HCT116 (cell line): ENCODE measurements around the gene CISD2.

Experiments
- EZH2 ChIP-seq: fragments of 200-600 bp; sonication (generic); IDR thresholded peaks from 2 replicates; pipeline ENCODE4 v1.6.1; 2017; ENCODE audit warnings: antibody characterized with exemption, mixed run types
- FOSL1 ChIP-seq: IDR thresholded peaks from 2 replicates; pipeline ENCODE4 v1.6.1; 2012; ENCODE audit warnings: low read depth
- TCF7L2 ChIP-seq: IDR thresholded peaks from 2 replicates; pipeline ENCODE4 v1.7.0; 2011; ENCODE audit warnings: borderline replicate concordance, inconsistent platforms; ENCODE audit not compliant: insufficient read depth, insufficient read length; ENCODE audit errors: extremely low read depth
- ZFX ChIP-seq: fragments of 450-650 bp; IDR thresholded peaks from 2 replicates; pipeline ENCODE4 v1.6.1; 2017
- ZNF274 ChIP-seq: fragments of 200-500 bp; sonication (Bioruptor generic); IDR thresholded peaks from 2 replicates; pipeline ENCODE4 v1.6.1; 2014; ENCODE audit warnings: mild to moderate bottlenecking, low read depth, low read length, inconsistent platforms
- TF ChIP-seq, protein P1 (sequence below), 3 experiments: fragments of 200-600 bp in 1 of 3; sonication (generic) in 1 of 3; IDR thresholded peaks in 2 of 3; conservative IDR thresholded peaks in 1 of 3; 2 replicates each; pipeline ENCODE4 v1.5.1; 2012 to 2017; ENCODE audit warnings: low read depth in 2 of 3, low read length in 2 of 3, antibody characterized with exemption in 1 of 3, borderline replicate concordance in 1 of 3, control low read depth in 1 of 3, mild to moderate bottlenecking in 1 of 3, mixed read lengths in 1 of 3, mixed run types in 1 of 3, moderate library complexity in 1 of 3; ENCODE audit not compliant: insufficient read depth in 1 of 3
- TF ChIP-seq, protein P2 (sequence below): IDR thresholded peaks from 2 replicates; pipeline ENCODE4 v1.6.1; 2012
- TF ChIP-seq, protein P3 (sequence below): IDR thresholded peaks from 2 replicates; pipeline ENCODE4 v1.6.1; 2012; ENCODE audit warnings: low read depth

DNA sequence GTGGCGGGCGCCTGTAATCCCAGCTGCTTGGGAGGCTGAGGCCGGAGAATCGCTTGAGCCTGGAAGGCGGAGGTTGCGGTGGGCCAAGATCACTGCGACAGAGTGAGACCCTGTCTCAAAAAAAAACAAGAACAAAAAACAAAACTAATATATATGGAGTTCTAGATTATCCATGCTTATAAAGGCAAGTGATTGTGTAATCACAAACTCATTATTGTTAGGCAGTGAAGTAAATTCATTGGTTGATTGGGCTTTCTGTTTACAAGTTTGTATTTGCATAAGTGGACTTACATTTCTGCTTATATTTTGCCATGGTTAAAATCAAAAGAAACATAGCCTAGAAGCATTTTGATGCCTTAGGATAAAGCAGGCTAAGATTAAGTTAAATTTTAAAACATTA, 39.0 kb upstream of the CISD2 start:
- TF ChIP-seq ZFX (no peak), EZH2 (no peak), ZNF274 (no peak), TCF7L2 (no peak), FOSL1 (no peak)
- TF ChIP-seq, protein P1, sequence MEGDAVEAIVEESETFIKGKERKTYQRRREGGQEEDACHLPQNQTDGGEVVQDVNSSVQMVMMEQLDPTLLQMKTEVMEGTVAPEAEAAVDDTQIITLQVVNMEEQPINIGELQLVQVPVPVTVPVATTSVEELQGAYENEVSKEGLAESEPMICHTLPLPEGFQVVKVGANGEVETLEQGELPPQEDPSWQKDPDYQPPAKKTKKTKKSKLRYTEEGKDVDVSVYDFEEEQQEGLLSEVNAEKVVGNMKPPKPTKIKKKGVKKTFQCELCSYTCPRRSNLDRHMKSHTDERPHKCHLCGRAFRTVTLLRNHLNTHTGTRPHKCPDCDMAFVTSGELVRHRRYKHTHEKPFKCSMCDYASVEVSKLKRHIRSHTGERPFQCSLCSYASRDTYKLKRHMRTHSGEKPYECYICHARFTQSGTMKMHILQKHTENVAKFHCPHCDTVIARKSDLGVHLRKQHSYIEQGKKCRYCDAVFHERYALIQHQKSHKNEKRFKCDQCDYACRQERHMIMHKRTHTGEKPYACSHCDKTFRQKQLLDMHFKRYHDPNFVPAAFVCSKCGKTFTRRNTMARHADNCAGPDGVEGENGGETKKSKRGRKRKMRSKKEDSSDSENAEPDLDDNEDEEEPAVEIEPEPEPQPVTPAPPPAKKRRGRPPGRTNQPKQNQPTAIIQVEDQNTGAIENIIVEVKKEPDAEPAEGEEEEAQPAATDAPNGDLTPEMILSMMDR (IDR thresholded peaks at IDR 0.05 in 2 of 3, conservative IDR thresholded peaks at IDR 0.05 in 1 of 3; ENCODE audit: borderline replicate concordance in 1 of 3, insufficient read depth in 1 of 3, low read depth in 2 of 3, low read length in 2 of 3): no peak
- TF ChIP-seq, protein P2, sequence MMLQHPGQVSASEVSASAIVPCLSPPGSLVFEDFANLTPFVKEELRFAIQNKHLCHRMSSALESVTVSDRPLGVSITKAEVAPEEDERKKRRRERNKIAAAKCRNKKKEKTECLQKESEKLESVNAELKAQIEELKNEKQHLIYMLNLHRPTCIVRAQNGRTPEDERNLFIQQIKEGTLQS: no peak
- TF ChIP-seq, protein P3, sequence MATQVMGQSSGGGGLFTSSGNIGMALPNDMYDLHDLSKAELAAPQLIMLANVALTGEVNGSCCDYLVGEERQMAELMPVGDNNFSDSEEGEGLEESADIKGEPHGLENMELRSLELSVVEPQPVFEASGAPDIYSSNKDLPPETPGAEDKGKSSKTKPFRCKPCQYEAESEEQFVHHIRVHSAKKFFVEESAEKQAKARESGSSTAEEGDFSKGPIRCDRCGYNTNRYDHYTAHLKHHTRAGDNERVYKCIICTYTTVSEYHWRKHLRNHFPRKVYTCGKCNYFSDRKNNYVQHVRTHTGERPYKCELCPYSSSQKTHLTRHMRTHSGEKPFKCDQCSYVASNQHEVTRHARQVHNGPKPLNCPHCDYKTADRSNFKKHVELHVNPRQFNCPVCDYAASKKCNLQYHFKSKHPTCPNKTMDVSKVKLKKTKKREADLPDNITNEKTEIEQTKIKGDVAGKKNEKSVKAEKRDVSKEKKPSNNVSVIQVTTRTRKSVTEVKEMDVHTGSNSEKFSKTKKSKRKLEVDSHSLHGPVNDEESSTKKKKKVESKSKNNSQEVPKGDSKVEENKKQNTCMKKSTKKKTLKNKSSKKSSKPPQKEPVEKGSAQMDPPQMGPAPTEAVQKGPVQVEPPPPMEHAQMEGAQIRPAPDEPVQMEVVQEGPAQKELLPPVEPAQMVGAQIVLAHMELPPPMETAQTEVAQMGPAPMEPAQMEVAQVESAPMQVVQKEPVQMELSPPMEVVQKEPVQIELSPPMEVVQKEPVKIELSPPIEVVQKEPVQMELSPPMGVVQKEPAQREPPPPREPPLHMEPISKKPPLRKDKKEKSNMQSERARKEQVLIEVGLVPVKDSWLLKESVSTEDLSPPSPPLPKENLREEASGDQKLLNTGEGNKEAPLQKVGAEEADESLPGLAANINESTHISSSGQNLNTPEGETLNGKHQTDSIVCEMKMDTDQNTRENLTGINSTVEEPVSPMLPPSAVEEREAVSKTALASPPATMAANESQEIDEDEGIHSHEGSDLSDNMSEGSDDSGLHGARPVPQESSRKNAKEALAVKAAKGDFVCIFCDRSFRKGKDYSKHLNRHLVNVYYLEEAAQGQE: no peak
